Hair follicular keratinocyte (primary cell): ENCODE results near the gene LGALS13. TPM values are rescaled to one million over a fixed set of nuclear protein-coding genes. Genes with fewer than 3 reads are reported as not detected.

Experiments used
- total RNA-seq: library from RNA; depleted of rRNA; stranded (reverse); fragments of >200 nt; gene quantifications from 2 replicates; pipeline ENCODE4 v1.2.3, GENCODE V29; 2015

The LGALS13 gene, protein sequence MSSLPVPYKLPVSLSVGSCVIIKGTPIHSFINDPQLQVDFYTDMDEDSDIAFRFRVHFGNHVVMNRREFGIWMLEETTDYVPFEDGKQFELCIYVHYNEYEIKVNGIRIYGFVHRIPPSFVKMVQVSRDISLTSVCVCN
- not detected in 2 replicates for total RNA-seq

DNA sequence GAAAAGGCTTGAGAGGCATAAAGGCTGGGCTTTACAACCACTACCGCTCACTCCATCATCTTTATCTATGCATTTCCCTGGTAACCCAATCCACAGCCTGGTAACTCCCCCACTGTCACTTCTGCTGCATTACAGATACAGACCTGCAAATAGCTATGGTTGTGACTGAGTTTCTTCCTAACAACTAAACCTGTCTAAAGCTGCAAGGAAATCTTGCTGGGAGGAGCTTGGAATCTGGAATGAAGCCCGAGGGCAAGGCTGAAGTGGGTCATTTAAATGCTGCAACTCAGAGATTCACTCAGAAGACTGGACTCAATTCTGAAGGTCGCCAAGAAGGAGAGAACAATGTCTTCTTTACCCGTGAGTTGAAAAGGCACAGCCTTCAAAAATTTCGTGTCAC is at the start of gene LGALS13:
Gene LGALS13 (plus strand): TSS at position 301 of the 400 bp plus-strand sequence. CDS start 45 bp downstream, at position 346.

DNA sequence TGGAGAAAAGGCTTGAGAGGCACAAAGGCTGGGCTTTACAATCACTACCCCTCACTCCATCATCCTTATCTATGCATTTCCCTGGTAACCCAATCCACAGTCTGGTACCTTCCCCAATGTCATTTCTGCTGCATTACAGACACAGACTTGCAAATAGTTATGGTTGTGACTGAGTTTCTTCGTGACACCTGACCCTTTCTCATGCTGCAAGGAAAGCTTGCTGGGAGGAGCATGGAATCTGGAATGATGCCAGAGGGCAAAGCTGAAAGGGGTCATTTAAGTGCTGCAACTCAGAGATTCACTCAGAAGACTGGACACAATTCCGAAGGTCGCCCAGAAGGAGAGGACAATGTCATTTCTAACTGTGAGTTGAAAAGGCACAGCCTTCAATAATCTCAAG is 53.3 kb downstream of the LGALS13 start, which contains the start of gene LGALS16:
Gene LGALS16 (plus strand): TSS at position 301 of the 400 bp plus-strand sequence. CDS start 49 bp downstream, at position 350.

Other genes starting within 250 kb of the LGALS13 start
- 25.3 and 41.4 TPM in 2 replicates for gene PAF1, start 211.4 kb upstream of the LGALS13 start, total RNA-seq
- gene MED29, start 211.1 kb upstream of the LGALS13 start, total RNA-seq, result 30.9 and 33.6 TPM in 2 replicates
- 37.7 and 60.0 TPM in 2 replicates for gene ZFP36, start 195.7 kb upstream of the LGALS13 start, total RNA-seq
- gene PLEKHG2, start 189.9 kb upstream of the LGALS13 start, total RNA-seq, result 4.1 and 10.5 TPM in 2 replicates
- 1,797 and 2,309 TPM in 2 replicates for gene RPS16, start 166.6 kb upstream of the LGALS13 start, total RNA-seq
- 44.0 and 55.0 TPM in 2 replicates for gene SUPT5H, start 156.9 kb upstream of the LGALS13 start, total RNA-seq
- 86.0 and 123 TPM in 2 replicates for gene TIMM50, start 121.7 kb upstream of the LGALS13 start, total RNA-seq
- 2.0 and 2.6 TPM in 2 replicates for gene DLL3, start 103.6 kb upstream of the LGALS13 start, total RNA-seq
- not detected in 2 replicates for gene SELENOV, start 87.4 kb upstream of the LGALS13 start, total RNA-seq
- 1.8 and 2.1 TPM in 2 replicates for gene EID2B, start 69.7 kb upstream of the LGALS13 start, total RNA-seq
- gene EID2, start 62.4 kb upstream of the LGALS13 start, total RNA-seq, result 8.8 and 19.9 TPM in 2 replicates
- not detected in 2 replicates for gene LGALS16, start 53.4 kb downstream of the LGALS13 start, total RNA-seq
- not detected in 2 replicates for gene LGALS14, start 102.0 kb downstream of the LGALS13 start, total RNA-seq
- not detected in 2 replicates for gene CLC, start 135.5 kb downstream of the LGALS13 start, total RNA-seq
- gene LEUTX, start 176.3 kb downstream of the LGALS13 start, total RNA-seq, result not detected in 2 replicates
- 6.2 and 9.4 TPM in 2 replicates for gene DYRK1B, start 231.6 kb downstream of the LGALS13 start, total RNA-seq
- 124 and 255 TPM in 2 replicates for gene FBL, start 243.9 kb downstream of the LGALS13 start, total RNA-seq